Gastroesophageal sphincter (tissue), 3 donors: ENCODE data around the gene ATP2A3.

Source experiments
- CTCF ChIP-seq, 4 experiments: fragments of 200-600 bp in 2 of 4; fragments of 450-650 bp in 2 of 4; sonication (generic) in 1 of 4; IDR thresholded peaks; one replicate each; pipeline ENCODE4 v1.5.1; 2017 to 2019; ENCODE audit warnings: antibody characterized with exemption in 4 of 4, mild to moderate bottlenecking in 2 of 4, moderate library complexity in 2 of 4
- EP300 ChIP-seq: sonication (generic); formaldehyde crosslinking; IDR thresholded peaks from one replicate; pipeline ENCODE4 v1.6.1; 2017; ENCODE audit warnings: antibody characterized with exemption, mild to moderate bottlenecking

DNA sequence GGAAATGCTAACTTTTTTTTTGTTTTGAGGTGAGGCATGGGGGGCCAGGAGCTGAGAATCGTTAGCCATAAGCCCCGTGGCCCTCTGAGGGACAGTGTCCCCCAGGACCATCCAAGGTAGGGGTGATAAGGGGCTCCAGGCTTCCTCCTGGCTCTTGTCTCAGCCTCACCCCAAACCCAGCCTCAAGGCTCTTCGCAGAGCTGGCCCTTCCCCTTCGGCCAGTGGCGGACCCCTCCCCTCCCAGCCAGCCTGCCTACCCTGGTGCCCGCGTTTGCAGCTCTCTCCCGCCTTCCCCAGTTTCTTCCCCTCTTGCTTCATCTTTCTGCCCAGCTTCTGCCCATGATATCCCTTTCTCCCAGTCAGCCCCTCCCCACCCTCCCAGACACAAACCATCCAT, 22.7 kb upstream of the ATP2A3 start:
- TF ChIP-seq CTCF (IDR thresholded peaks at IDR 0.05) (no peak), EP300 (no peak)
